ENCODE results near the gene TAS2R38.
"Not testable (repeated sequence)": the region's sequence is repeated elsewhere in the genome, so short reads cannot be mapped to it uniquely, and the experiment has no call there.

TAS2R38 gene

DNA sequence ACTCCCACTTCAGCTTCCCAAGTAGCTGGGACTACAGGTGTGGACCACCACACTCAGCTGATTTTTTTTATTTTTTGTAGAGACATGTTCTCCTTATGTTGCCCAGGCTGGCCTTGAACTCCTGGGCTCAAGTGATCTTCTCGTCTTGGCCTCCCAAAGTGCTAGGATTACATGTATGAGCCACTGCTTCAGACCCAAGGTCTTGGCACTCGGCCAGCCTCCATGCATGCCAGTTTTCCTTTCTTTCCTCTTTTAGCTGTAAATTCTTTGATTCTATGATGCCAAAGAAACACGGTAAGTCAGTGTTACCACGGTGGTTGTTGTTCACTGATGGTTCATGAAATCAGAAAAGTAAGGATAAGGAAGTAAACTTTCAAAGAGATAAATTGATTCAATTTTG lies 19.1 kb upstream of the TAS2R38 start:
- TF ChIP-seq, protein P1, sequence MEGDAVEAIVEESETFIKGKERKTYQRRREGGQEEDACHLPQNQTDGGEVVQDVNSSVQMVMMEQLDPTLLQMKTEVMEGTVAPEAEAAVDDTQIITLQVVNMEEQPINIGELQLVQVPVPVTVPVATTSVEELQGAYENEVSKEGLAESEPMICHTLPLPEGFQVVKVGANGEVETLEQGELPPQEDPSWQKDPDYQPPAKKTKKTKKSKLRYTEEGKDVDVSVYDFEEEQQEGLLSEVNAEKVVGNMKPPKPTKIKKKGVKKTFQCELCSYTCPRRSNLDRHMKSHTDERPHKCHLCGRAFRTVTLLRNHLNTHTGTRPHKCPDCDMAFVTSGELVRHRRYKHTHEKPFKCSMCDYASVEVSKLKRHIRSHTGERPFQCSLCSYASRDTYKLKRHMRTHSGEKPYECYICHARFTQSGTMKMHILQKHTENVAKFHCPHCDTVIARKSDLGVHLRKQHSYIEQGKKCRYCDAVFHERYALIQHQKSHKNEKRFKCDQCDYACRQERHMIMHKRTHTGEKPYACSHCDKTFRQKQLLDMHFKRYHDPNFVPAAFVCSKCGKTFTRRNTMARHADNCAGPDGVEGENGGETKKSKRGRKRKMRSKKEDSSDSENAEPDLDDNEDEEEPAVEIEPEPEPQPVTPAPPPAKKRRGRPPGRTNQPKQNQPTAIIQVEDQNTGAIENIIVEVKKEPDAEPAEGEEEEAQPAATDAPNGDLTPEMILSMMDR (IDR thresholded peaks at IDR 0.05; ENCODE audit: insufficient read depth, low read length, missing control alignments) = no peak
- ChIA-PET CTCF (no interaction called here), POLR2A (no interaction called here)
- no peak for DNase-seq (ENCODE audit: low read depth, low spot score)
- no peak overlapping the region for H3K4me3 ChIP-seq (ENCODE audit: low read depth, low read length)

DNA sequence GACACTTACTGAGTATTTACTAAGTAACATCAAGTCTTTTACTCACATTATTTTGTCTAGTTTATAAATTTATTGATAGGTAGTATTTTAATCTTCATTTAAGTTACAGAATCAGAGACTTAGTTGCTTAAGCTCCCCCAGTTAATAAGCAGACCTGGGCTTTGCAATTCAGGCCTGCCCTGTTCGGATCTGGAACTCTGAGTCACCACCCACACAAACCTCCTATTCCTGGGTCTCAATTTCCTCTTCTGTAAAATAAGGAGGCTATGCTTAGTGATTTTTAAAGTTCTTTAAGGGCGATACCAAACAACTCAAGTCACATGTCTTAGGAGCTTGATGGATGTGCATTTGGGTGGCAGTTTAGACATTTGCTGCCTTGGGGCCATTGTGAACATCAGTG lies 18.6 kb upstream of the TAS2R38 start:
- H3K4me3 ChIP-seq (ENCODE audit: low read depth, low read length) = no peak overlapping the region
- no peak for DNase-seq (ENCODE audit: low read depth, low spot score)
- TF ChIP-seq, protein P1 (IDR thresholded peaks at IDR 0.05; ENCODE audit: insufficient read depth, low read length, missing control alignments) = no peak
- POLR2A ChIA-PET = no interaction called here
- CTCF ChIA-PET = no interaction called here

DNA sequence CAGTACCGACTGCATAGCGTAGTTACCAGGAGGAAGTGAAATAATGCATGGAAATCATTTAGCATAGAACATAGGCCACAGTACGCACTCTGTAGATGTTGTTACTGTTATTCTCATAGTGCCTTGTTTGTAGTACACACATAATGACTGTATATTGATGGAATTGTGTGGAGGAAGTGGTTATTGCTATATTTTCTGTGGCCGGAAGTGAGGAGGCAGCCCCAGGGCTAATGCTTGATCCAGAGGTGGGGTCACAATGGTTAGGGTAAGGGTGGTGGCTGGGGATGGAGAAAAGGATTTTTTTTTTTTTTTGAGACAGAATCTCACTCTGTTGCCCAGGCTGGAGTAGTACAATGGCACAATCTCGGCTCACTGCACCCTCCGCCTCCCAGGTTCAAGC lies 17.6 kb upstream of the TAS2R38 start:
- no peak overlapping the region for H3K4me3 ChIP-seq (ENCODE audit: low read depth, low read length)
- ChIA-PET CTCF (no interaction called here), POLR2A (no interaction called here)
- TF ChIP-seq, protein P1 (IDR thresholded peaks at IDR 0.05; ENCODE audit: insufficient read depth, low read length, missing control alignments) = no peak
- no peak for DNase-seq (ENCODE audit: low read depth, low spot score)

DNA sequence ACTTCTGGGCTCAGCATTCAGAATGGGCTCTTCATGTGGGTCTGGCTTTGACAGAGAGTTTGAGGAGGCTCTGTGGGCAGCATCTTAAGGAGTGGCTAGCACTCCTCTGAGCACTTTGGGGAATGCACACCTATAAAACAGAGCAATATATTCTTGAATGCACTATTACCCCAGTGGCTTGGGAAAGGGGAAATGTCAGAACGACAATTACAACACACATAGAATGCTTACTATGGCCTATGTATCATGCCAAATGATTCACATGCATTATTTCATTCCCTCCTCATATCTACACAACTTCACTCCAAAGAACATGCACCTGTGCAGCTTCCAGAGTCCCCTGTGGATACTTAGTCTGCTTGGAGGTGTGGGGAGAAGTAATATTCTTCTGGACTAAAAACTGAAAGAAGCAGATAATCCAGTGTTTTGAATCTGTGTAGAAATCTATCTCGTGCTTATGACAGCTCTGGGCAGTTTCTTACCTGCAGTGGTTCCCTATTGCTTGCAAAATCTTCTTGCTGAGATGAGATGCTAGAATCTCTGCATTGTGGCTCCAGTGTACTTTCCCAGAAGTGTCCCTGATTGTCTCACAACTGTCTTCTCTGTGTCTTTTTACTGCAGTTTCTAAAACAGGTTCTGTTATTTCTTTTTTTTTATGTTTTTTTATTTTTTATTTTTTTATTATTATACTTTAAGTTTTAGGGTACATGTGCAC lies 16.6 kb upstream of the TAS2R38 start:
- TF ChIP-seq, protein P1 (IDR thresholded peaks at IDR 0.05; ENCODE audit: insufficient read depth, low read length, missing control alignments) = no peak
- no peak for DNase-seq (ENCODE audit: low read depth, low spot score)
- POLR2A ChIA-PET = no interaction called here
- H3K4me3 ChIP-seq (ENCODE audit: low read depth, low read length) = no peak overlapping the region
- CTCF ChIA-PET = no interaction called here

DNA sequence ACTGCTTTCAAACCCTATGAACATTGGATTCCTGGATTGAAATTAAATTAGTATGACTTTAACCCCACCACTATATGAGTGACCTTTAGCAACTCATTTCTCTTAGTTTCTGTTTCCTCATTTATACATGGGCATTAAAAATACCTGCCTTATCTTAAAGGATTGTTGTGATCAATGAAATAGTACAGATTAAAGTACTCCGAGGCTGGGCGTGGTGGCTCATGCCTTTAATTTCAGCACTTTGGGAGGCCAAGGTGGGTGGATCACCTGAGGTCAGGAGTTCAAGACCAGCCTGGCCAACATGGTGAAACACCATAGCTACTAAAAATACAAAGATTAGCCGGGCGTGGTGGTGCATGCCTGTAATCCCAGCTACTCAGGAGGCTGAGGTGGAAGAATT lies 14.2 kb upstream of the TAS2R38 start:
- POLR2A ChIA-PET; DNase-seq (ENCODE audit: low read depth, low spot score); H3K4me3 ChIP-seq (ENCODE audit: low read depth, low read length); CTCF ChIA-PET: not testable (repeated sequence)

DNA sequence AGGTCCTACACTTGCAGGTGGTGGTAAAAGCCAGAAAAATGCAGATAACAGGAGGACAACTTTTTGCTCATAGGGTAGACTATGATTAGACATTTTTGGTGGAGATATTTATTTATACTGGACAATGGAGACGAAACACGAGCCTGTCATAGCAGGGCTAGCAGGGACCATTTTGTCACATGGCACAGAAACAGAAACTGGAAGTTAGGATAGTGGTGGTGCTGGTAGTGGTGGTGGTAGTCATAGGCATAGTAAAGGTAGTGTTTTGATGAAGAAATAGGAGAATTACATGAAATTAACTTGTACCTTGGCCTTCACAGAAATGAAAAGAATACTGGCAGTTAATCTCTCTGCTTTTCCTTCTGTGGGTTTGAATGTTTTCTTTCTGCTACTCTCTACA lies 13.3 kb upstream of the TAS2R38 start:
- TF ChIP-seq, protein P1 (IDR thresholded peaks at IDR 0.05; ENCODE audit: insufficient read depth, low read length, missing control alignments) = no peak
- no peak overlapping the region for H3K4me3 ChIP-seq (ENCODE audit: low read depth, low read length)
- POLR2A ChIA-PET = no interaction called here
- DNase-seq (ENCODE audit: low read depth, low spot score) = no peak
- CTCF ChIA-PET = no interaction called here

DNA sequence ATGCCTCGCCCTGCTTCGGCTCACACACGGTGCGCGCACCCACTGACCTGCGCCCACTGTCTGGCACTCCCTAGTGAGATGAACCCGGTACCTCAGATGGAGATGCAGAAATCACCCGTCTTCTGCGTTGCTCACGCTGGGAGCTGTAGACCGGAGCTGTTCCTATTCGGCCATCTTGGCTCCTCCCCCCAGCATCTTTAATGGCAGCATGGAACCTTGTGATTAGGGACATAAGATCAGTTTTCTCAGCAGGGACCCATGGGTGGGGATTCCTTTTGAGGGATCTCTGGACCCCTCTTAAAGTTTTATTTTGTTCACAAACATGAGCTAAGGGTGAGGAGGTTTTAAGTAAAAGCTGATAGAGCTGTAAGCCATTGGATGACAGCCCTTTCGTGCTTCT lies 12.4 kb upstream of the TAS2R38 start:
- CTCF ChIA-PET; POLR2A ChIA-PET; DNase-seq (ENCODE audit: low read depth, low spot score); H3K4me3 ChIP-seq (ENCODE audit: low read depth, low read length): not testable (repeated sequence)

Measured in AG04449 (cell line).